Hepatocyte (in vitro differentiated cells): Measurements from ENCODE around the gene PAXIP1. TPM values are rescaled to one million over a fixed set of nuclear protein-coding genes. Genes with fewer than 3 reads are reported as not detected.

Experiments used
- DNase-seq: peaks from one replicate; pipeline ENCODE4 v3.0.0-alpha.2; 2016; ENCODE audit warnings: low spot score
- H2AFZ ChIP-seq: fragments of 200-600 bp; sonication (generic); 2 replicates; pipeline ENCODE4 v1.6.0; 2016; ENCODE audit warnings: antibody characterized with exemption, mild to moderate bottlenecking
- H3K27ac ChIP-seq: fragments of 200-600 bp; sonication (generic); 2 replicates; pipeline ENCODE4 v1.5.1; 2016; ENCODE audit warnings: mild to moderate bottlenecking
- H3K27me3 ChIP-seq: fragments of 200-600 bp; sonication (generic); 2 replicates; pipeline ENCODE4 v1.6.1; 2016
- H3K36me3 ChIP-seq: fragments of 200-600 bp; sonication (generic); replicated peaks from 2 replicates; pipeline ENCODE4 v1.5.1; 2016; ENCODE audit warnings: low read depth; ENCODE audit not compliant: insufficient read depth
- H3K4me1 ChIP-seq: fragments of 200-600 bp; sonication (generic); 2 replicates; pipeline ENCODE4 v1.5.1; 2016; ENCODE audit warnings: mild to moderate bottlenecking, moderate library complexity; ENCODE audit not compliant: insufficient read depth
- H3K4me2 ChIP-seq: fragments of 200-600 bp; sonication (generic); 2 replicates; pipeline ENCODE4 v1.6.0; 2016
- H3K4me3 ChIP-seq: fragments of 200-600 bp; sonication (generic); 2 replicates; pipeline ENCODE4 v1.5.1; 2016; ENCODE audit warnings: mild to moderate bottlenecking
- H3K79me2 ChIP-seq: fragments of 200-600 bp; sonication (generic); 2 replicates; pipeline ENCODE4 v1.6.0; 2017; ENCODE audit warnings: mild to moderate bottlenecking
- H3K9me2 ChIP-seq: fragments of 200-600 bp; sonication (generic); replicated peaks from 2 replicates; pipeline ENCODE4 v1.6.0; 2017; ENCODE audit warnings: mild to moderate bottlenecking; ENCODE audit not compliant: insufficient read depth
- H3K9me3 ChIP-seq: fragments of 200-600 bp; sonication (generic); 2 replicates; pipeline ENCODE4 v1.5.1; 2016; ENCODE audit warnings: low read depth, mild to moderate bottlenecking
- H4K20me1 ChIP-seq: fragments of 200-600 bp; sonication (generic); 2 replicates; pipeline ENCODE4 v1.6.0; 2016; ENCODE audit warnings: mild to moderate bottlenecking; ENCODE audit not compliant: insufficient read depth, poor library complexity, severe bottlenecking
- CTCF ChIP-seq: fragments of 200-600 bp; sonication (generic); IDR thresholded peaks from 2 replicates; pipeline ENCODE4 v1.5.1; 2016; ENCODE audit warnings: antibody characterized with exemption, mild to moderate bottlenecking; ENCODE audit not compliant: poor library complexity
- EZH2 ChIP-seq: fragments of 200-600 bp; sonication (generic); IDR thresholded peaks from 2 replicates; pipeline ENCODE4 v1.6.1; 2016; ENCODE audit warnings: antibody characterized with exemption, mild to moderate bottlenecking, borderline replicate concordance
- EZH2phosphoT487 ChIP-seq: fragments of 200-600 bp; sonication (generic); IDR thresholded peaks from one replicate; pipeline ENCODE4 v1.6.1; 2018; ENCODE audit warnings: antibody characterized with exemption, mild to moderate bottlenecking, low read depth, moderate library complexity; ENCODE audit not compliant: unreplicated experiment, severe bottlenecking
- WGBS: methylation state at CpG from one replicate; pipeline ENCODE4 v1.1.6; 2016; ENCODE audit warnings: low lambda C conversion rate; ENCODE audit errors: missing lambda C conversion rate; 5-methylcytosine and 5-hydroxymethylcytosine counted together
- polyA plus RNA-seq: library from polyadenylated mRNA; unstranded; fragments of >200 nt; fragmentation: Nextera tagmentation; extraction: Ambion mirVana; gene quantifications from 2 replicates; pipeline ENCODE4 v1.2.1, GENCODE V29; 2016
- total RNA-seq: library from RNA; depleted of rRNA; stranded (reverse); fragments of >200 nt; gene quantifications from 2 replicates; pipeline ENCODE4 v1.2.3, GENCODE V29; 2014

PAXIP1 gene
- total and polyA plus RNA-seq, 2 experiments from 2014 or later = 4.5 to 12.2 TPM

GRCh38 chr7:154997840-154998370, 5.0 kb downstream of the PAXIP1 start:
- Histone ChIP-seq H3K4me2 (no peak overlapping the region), H3K4me1 (no peaks in the 10 kb centered on the region), H3K36me3 (no peaks in the 10 kb centered on the region), H3K9me2 (no peaks in the 10 kb centered on the region), H3K9me3 (no peaks in the 10 kb centered on the region), H4K20me1 (no peaks in the 10 kb centered on the region), H3K27ac (no peak overlapping the region), H3K79me2 (peaks cover 40% of the 10 kb centered on the region), H3K4me3 (no peak overlapping the region), H2AFZ (no peak overlapping the region), H3K27me3 (no peaks in the 10 kb centered on the region)
- 88% methylated on average over 10 of the region's 10 CpGs for WGBS
- TF ChIP-seq EZH2 (no peak), EZH2phosphoT487 (no peak), CTCF (no peak)
- no peak for DNase-seq

- no peak for DNase-seq
- no peaks in the 10 kb centered on the region for H3K9me2 ChIP-seq
- H3K4me1 ChIP-seq = no peaks in the 10 kb centered on the region
- H3K79me2 ChIP-seq = peaks cover 32% of the 10 kb centered on the region
- WGBS = 86% methylated on average over 4 of the region's 4 CpGs
- no peak overlapping the region for H3K4me2 ChIP-seq
- no peak for TF ChIP-seq EZH2phosphoT487
- no peak for TF ChIP-seq EZH2
- TF ChIP-seq CTCF = no peak
- H3K36me3 ChIP-seq = no peaks in the 10 kb centered on the region
- no peaks in the 10 kb centered on the region for H3K9me3 ChIP-seq
- H3K27ac ChIP-seq = no peak overlapping the region
- no peak overlapping the region for H3K4me3 ChIP-seq
- no peaks in the 10 kb centered on the region for H4K20me1 ChIP-seq
- H2AFZ ChIP-seq = no peak overlapping the region
- H3K27me3 ChIP-seq = no peaks in the 10 kb centered on the region
These were observed 6.2 kb downstream of the PAXIP1 start for GRCh38 chr7:154996756-154997155.

GRCh38 chr7:154996101-154996500, 6.8 kb downstream of the PAXIP1 start:
- H3K4me1 ChIP-seq = no peaks in the 10 kb centered on the region
- TF ChIP-seq EZH2phosphoT487 (no peak), CTCF (no peak), EZH2 (no peak)
- no peaks in the 10 kb centered on the region for H3K9me3 ChIP-seq
- no peaks in the 10 kb centered on the region for H3K27me3 ChIP-seq
- no peaks in the 10 kb centered on the region for H3K9me2 ChIP-seq
- no peak overlapping the region for H3K4me2 ChIP-seq
- no peak overlapping the region for H3K27ac ChIP-seq
- H3K4me3 ChIP-seq = no peak overlapping the region
- no peak for DNase-seq
- 93% methylated on average over 1 of the region's 1 CpG for WGBS
- no peaks in the 10 kb centered on the region for H3K36me3 ChIP-seq
- peaks cover 27% of the 10 kb centered on the region for H3K79me2 ChIP-seq
- H2AFZ ChIP-seq = no peak overlapping the region
- no peaks in the 10 kb centered on the region for H4K20me1 ChIP-seq

- no peak overlapping the region for H2AFZ ChIP-seq
- H4K20me1 ChIP-seq = no peaks in the 10 kb centered on the region
- no peak overlapping the region for H3K27ac ChIP-seq
- no peak overlapping the region for H3K4me3 ChIP-seq
- no peak overlapping the region for H3K4me2 ChIP-seq
- 62% methylated on average over 2 of the region's 2 CpGs for WGBS
- no peaks in the 10 kb centered on the region for H3K36me3 ChIP-seq
- peaks cover 19% of the 10 kb centered on the region for H3K79me2 ChIP-seq
- no peaks in the 10 kb centered on the region for H3K9me2 ChIP-seq
- DNase-seq = no peak
- no peaks in the 10 kb centered on the region for H3K27me3 ChIP-seq
- H3K9me3 ChIP-seq = no peaks in the 10 kb centered on the region
- TF ChIP-seq CTCF (no peak), EZH2phosphoT487 (no peak), EZH2 (no peak)
- H3K4me1 ChIP-seq = no peaks in the 10 kb centered on the region
These were observed 7.9 kb downstream of the PAXIP1 start for GRCh38 chr7:154994996-154995395.
